ENCODE results near the gene LUZP1. TPM values are rescaled to one million over a fixed set of nuclear protein-coding genes. Genes with fewer than 3 reads are reported as not detected.

The LUZP1 gene
- total RNA-seq, 1 donor from 2014 or later = 38.2 TPM

DNA sequence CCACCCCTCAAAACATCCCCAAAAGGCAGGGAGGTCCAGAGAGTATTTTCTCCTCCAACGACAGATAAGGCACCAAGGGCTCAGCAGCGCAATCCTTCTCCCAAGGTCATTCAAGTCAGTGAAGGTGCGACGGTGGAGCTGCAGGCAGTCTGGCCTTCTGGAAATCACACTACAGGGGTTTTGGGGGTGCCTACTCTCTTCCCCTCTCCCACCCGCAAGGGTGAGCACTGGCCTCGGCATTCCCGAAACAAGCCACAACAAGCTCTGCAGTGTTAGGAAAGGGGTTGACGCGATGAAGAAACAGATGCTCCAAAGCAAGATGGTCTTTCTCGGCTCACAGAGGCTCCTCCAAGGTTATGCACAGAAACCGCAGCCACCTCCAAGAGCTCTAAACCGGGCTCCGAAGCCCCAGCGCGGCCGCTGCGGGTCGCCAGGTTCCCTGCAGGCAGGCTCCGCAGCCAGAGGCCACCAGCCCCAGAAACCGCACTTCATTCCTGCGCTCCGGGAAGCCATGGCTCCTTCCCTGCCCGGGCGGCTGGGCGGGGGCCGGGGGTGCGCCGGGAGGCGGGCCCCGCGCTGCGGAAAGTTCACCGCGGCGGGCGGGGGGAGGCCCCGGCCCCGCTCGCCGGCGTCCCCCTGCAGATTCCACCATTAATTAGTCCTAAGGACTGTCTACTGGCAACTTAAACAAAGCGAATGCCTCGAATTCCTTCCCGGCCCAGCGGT is 1.1 kb downstream of the LUZP1 start:
- ATAC-seq (no peak), DNase-seq (ENCODE audit: low spot score) (peak; percentile 68)
- intact Hi-C loops (cut with DNase I) = no loop called here

DNA sequence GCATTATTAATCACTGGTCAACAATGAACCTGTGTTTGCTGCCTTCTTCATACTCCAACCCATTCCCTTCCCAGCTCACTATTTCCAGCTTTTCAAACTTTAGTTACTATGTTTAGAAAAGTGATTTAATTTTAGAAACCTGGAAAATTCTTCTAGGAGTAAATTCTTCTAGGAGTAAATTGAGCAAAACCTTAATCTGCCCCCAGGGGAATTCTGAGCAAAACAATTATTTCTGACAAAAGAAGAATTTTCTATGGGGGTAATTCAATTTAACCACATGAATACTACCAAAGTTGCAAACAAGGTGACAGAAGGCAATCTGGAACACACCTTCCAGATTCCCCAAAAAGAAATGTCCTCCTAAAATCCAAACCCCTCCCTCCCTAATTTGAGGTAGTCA is 1.8 kb downstream of the LUZP1 start:
- DNase-seq (ENCODE audit: low spot score) (no peak), ATAC-seq (no peak)
- intact Hi-C loops (cut with DNase I) = no loop called here

DNA sequence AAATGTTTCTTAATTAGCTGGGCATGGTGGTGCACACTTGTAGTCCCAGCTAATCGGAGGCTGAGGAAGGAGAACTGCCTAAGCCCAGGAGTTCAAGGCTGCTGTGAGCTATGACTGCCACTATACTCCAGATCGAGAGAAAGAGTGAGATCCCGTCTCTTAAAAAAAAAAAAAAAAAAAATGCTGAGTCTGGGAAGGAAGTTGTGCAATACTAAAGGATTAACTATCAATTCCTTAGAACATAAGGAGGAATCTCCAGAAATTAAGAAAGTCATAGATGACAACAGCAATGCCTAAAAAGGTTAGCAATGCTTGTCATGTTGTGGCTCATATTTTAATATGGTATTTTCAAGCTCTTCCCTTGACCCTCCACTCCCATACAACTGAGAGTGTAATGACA is 5.3 kb downstream of the LUZP1 start:
- DNase-seq (ENCODE audit: low spot score) (no peak), ATAC-seq (no peak)
- intact Hi-C loops (cut with DNase I) = no loop called here

DNA sequence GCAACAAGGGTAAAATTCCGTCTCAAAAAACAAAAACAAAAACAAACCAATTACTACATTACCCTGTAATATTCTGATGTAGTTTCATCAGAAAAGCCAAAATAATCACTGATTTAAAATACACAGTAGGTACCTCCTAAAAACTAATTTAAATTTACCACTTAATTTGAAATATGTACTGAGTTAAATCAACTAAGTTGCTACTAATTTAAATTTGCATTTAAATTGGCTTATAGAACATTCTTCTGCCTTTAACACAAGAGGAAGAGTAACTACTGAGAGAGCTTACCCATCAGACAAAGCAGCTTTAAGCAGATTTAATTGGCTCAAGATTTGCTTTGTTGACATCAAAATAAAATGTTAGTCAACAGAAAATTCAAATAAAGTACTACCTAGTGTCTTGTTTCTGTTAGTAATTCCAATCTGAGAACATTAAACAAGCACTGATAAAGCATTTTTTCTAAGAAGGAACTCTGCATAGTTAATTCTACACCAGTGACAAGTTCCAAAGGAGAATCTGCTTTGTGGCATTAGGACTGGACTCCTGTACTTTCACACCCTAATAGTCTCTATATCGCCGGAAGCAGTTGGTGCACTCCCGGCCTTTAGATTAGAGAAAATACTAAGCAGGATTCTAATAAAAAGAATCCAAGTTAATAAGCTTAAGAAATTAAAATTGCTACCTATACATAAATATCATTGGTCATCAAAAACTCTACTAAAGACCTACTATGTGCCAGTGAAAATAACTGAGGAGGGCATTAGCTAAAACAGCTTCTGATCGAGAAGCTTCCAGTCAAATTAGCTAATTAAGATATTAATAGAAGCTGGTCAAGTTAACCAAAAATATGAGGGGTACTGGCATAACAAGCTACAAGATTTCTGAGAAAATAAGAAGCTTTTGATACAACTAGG is 8.4 kb downstream of the LUZP1 start:
- DNase-seq (ENCODE audit: low spot score) = no peak
- intact Hi-C loops (cut with DNase I) = no loop called here
- ATAC-seq = no peak

DNA sequence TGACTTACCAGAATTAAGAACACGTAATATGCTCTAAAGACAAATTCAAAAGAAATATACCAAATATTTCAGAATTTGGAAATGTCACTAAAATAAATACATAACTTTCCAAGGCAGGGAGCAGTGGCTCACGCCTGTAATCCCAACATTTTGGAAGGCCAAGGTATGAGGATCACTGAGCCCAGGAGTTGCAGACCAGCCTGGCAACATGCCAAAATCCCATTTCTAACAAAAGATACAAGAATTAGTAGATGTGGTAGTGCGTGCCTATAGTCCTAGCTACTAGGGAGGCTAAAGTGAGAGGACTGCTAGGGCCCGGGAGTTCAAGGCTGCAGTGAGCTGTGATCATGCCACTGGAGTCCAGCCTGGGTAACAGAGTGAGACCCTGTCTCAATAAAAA is 11.7 kb downstream of the LUZP1 start:
- no peak for ATAC-seq
- no peak for DNase-seq (ENCODE audit: low spot score)
- intact Hi-C loops (cut with DNase I) = no loop called here

DNA sequence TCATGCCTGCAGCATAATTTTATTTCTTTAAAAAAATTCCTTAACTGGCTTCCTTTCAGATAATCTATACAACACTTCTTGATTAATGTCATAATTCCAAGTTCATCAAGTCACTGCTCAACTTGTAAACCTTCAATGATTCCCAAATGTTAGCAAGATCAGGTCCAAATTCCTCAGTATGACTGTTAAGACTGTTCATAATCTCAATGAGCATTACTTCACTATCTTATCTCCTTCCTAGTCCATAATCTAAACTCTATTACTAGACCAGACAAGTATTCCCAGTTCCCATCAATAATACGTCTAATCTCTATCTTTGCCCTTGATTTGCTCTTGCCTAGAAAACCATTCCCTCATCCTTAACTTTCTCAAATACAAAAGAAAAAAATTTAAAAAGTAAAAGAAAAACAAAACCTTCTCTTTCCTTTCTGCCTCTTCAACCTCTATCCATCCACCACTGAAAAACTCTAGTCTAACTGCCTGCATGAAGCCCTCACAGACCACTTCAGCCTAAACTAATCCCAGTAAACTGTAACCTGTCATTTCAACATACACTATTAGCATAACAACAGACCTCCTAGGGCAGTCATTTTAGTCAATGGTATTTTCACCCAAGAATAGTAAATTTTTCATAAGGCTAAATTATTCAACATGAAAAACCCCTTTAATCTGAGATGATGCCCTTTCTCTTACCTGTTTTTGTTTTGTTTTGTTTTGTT is 15.5 kb downstream of the LUZP1 start:
- no peak for ATAC-seq
- no peak for DNase-seq (ENCODE audit: low spot score)
- intact Hi-C loops (cut with DNase I) = no loop called here

DNA sequence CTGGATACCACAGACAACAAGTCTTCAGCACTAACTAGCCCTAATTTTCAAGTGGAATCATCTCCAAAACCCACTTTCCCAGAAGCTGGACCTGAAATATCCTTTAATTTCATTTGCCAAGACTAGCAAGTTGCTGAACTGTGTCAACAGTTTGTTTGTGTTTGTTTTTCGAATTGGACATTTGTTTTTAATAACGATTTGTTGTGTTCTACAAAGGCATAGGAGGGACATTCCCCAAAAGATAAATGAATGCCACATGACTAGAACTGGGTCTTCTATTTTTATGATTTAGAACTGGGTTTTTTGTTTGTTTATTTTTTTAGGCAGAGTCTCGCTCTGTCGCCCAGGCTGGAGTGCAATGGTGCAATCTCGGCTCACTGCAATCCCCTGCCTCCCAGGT is 17.9 kb downstream of the LUZP1 start:
- DNase-seq (ENCODE audit: low spot score) = no peak
- intact Hi-C loops (cut with DNase I) = no loop called here
- peak; percentile 65 for ATAC-seq

DNA sequence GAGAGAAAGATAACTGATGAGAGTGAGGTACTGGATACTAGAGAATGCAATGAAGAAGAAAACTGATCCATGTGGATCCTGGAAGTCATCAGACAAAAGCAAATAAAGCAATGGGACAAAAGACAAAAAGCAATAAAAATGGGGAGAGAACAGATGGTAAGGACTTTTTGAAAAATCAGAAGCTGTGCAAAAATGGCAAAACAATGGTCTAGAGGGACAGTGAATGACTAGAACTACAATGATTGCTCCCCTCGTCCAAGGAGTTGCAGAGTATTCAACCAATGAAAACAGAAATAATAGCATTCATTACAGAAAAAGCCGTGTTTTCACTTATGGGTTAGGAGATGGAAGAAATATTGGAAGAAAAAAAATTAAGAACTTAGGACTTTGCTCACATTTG is 18.5 kb downstream of the LUZP1 start:
- intact Hi-C loops (cut with DNase I) = no loop called here
- DNase-seq (ENCODE audit: low spot score) (no peak), ATAC-seq (no peak)

DNA sequence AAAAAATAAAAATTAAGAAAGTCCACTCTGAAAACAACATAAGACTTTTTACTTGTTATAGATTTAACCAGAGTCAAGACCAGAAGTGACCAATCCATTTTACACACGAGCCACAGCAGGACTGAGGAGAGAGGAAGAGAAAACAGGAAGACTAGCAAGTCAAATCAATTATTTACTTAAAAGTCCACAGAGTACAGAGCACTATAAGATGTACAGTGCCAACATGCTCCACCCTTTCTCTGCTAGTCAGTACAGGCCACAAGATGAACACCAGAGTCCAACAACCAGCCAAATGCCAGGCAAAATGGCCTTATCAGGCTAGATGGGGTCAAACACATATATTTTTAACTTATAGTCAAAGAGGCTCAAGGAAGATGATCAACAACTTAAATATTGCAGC is 19.5 kb downstream of the LUZP1 start:
- no peak for DNase-seq (ENCODE audit: low spot score)
- no peak for ATAC-seq
- intact Hi-C loops (cut with DNase I) = no loop called here

DNA sequence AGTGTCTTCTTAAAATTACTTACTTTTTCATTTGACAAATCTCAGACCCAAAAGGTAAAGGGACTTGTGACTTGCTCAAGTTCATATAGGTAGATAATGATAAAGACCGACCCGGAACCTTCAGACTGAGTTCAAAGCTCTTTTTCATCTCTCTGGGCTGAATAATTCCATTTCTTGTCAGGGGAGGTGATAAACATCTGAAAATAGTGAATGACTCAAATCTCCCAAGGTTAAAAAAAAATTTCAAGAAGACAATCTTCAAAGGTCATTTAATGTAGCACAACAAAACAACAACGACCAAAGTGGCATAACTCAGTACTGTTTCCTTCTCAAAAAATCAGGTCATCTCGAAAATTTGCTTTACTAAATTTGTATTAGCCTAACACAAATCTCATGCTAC is 20.6 kb downstream of the LUZP1 start:
- DNase-seq (ENCODE audit: low spot score) (no peak), ATAC-seq (no peak)
- intact Hi-C loops (cut with DNase I) = no loop called here

DNA sequence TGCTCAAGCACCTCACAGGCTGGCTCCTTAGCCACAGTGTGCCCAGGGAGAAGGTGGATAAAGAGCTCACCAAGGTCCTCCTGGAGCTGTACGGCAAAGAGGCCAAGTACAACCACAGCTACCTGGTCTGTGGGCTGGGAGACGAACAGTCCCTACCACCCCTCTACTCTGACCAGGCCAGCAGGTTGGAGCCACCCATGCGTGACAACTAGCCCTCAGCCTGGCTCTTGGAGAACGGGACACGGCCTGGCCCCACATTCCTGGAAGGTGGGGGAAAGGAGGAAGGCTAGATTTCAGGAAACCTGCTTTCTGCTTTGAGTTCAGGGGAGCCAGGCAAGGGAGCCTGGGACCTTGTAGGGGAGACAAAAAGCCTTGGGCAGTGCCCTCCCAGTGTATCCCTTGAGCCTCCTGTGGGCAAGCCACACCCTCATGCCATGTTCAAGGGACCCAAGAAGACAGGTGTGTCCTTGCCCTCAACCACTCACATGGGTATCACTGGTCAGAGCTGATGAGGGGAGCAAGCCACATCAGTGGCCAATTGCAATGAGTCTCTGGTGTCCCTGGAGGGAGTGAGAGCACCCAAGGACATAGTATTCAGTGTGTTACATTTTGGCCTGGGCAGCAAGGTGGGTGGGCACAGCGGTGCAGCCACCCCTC is 27.6 kb downstream of the LUZP1 start:
- no peak for ATAC-seq

DNA sequence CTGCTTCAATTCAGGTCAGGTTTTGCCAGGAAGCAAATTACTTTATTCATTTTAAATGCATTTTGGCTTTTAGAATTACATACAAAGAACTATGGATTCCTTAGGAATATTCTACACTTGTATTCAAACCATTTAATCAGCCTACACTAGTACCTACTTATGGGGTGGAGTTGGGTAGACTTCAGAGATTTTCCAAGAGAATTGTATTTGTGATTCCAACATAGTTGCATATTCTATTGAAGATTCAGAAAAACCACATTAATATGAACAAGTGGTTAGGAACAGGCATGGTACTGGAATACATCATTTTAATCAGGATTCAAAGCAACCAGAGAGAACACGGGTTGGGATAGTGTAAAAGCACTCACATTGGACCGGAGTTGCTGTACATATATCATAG is 33.4 kb downstream of the LUZP1 start:
- DNase-seq (ENCODE audit: low spot score) = no peak
- intact Hi-C loops (cut with DNase I) = no loop called here
- no peak for ATAC-seq

More for the DNA sequence above, 27.6 kb downstream of the LUZP1 start:
- intact Hi-C loops (cut with DNase I) = no loop called here
- no peak for DNase-seq (ENCODE audit: low spot score)

DNA sequence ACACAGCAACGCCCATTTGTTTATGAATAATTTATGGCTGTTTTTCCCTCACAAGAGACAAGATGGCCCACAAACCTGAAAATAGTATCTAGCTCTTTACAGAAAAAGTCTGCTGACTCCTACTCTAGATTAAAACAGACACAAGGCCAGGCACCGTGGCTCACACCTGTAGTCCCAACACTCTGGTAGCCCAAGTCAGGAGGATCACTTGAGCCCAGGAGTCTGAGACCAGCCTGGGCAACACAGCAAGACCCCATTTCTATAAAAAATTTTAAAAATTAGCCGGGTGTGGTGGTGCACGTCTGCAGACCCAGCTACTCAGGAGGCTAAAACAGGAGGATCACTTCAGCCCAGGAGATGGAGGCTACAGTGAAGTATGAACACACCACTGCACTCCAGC is 34.6 kb downstream of the LUZP1 start:
- DNase-seq (ENCODE audit: low spot score) (no peak), ATAC-seq (no peak)
- intact Hi-C loops (cut with DNase I) = no loop called here

DNA sequence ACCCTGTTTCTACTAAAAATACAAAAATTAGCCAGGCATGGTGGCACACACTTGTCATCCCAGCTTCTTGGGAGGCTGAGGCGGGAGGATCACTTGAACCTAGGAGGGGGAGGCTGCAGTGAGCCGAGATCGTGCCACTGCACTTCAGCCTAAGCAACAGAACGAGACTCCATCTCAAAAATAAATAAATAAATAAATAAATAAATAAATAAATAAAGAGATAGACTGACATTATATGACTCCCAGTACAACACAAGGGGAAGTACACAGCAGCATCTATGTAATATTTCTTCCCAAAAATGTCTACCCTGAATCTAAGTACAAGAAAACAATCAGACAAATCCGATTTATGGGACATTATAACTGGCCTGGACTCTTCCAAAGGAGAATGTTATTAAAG is 35.1 kb downstream of the LUZP1 start:
- ATAC-seq = no peak
- intact Hi-C loops (cut with DNase I) = no loop called here
- DNase-seq (ENCODE audit: low spot score) = no peak

DNA sequence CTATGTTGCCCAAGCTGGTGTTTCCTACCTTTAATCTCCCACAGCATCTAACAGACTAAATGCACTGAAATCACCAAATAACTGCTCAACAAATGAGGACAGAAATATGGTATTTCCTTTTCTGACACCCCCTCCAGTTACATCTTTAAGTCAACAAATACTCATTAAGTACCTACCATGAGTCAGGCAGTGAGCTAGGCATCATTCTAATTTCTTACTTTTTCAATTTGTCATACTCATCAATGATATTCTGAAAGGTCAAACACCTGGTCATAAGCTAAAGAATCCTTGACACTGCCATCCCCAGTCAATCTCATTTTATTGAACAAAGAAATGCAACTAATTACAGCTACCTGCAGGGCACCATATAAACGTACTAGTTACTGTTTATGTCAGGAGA is 36.6 kb downstream of the LUZP1 start:
- intact Hi-C loops (cut with DNase I) = no loop called here
- ATAC-seq = no peak
- DNase-seq (ENCODE audit: low spot score) = no peak

DNA sequence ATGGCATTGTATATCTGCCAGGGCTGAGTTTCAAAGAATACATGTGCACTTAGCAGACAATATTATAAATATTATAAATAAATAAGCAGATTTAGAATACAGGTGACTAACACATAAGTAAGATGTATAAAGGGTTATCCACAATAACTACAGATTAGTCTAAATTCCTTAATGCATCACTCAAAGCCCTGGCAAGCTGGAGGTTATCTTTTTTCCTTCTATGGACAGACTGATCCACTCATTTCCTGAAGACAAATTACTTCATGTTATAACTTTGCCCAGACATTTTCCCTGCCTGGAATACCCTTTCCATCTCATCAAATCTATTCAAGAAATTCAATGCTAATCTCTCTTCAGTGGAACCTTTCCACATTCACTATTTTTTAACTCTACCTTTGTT is 38.8 kb downstream of the LUZP1 start:
- intact Hi-C loops (cut with DNase I) = no loop called here
- DNase-seq (ENCODE audit: low spot score) = no peak

DNA sequence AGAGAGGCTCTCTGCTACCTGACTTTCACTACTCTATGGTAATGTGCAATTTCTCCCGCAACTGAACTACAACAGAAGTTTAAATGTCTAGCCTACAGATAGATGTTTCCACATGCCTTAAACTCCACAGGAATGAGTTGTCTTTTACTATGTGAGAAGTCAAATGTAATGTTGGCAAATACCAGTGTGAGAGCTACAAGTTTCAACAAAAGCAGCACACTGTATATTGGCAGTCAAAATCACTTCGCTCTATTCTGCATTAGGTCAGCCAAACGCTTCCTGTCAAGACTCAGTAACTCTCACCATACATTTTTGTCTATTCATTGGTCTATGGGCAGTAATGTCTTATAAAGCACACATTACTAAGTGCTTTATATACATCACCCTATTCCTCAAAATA is 41.9 kb downstream of the LUZP1 start:
- ATAC-seq = no peak
- DNase-seq (ENCODE audit: low spot score) = no peak
- intact Hi-C loops (cut with DNase I) = no loop called here

More for the DNA sequence above, 38.8 kb downstream of the LUZP1 start:
- no peak for ATAC-seq

DNA sequence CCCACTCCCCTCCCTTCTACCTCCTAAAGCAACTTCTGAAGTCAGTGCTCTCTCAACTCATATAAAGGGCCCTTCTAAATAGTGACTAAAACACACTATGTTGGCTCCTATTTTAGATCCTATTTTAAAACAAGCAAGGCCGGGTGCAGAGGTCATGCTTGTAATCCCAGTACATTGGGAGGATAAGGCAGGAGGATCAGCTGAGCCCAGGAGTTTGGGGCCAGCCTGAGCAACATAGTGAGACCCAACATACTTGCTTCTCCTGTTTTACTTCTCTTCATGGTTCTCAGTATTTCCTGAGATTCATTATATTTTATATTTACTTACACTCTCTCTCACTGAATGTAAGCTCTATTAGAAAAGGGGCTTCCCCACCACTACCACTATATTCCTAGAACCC is 42.5 kb downstream of the LUZP1 start:
- intact Hi-C loops (cut with DNase I) = no loop called here
- ATAC-seq = no peak
- no peak for DNase-seq (ENCODE audit: low spot score)

DNA sequence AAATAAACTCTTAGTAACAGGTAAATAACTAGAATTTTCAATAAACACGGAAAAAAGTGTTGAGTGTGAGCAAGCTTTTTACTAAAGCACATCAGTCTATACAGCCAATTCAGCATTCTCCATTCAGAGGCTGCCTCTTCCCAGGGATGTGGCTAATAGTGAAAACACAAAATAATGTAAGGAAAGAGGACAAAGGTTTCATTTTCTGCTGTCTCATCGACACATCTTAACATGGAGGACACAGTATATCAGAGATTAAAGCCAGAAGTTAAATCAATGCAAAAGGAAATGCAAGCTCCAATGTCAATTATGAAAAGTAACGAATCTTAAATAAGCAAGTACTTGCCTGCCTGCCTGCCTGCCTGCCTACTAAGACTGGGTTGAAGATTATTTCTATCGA is 43.2 kb downstream of the LUZP1 start:
- intact Hi-C loops (cut with DNase I) = no loop called here
- ATAC-seq (no peak), DNase-seq (ENCODE audit: low spot score) (no peak)
